ENCODE data around the gene SORL1-AS1.

The SORL1-AS1 gene

DNA sequence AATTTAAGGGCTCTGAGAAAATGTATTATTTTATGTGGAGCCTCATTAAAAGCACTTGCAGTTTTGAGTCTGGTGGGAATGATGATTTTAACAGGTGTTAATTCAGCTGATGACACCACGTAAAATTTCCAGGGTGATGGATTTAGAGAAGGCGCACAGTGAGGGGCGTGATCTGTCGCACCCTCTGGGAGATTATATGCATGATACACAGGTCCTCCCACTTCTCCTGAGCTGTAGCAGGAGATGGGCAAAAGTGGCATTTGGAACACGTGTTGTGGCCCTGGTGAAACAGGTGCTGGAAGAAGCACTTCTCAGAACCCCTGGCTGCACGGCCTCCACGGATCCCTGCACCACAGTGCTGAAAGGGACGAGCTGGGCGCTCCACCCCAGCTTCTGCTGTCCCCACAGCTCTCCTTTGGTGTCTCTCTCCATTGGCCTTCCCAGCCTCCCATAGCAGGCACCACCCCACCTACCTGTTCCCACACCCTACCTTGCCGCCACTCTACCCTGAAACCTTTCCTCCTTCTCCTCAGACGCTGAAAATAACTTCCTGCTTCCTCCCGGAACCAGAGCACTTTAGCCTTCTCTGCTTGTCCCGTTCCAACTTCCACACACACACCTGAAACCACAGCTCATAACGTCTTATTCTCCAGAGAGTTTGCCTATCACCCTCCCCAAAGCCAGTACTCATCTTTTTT lies 7.5 kb downstream of the SORL1-AS1 start:
- DNase-seq, result no peak
- H3K36me3 ChIP-seq, result no peaks in the 10 kb centered on the region
- no peak overlapping the region for H3K4me3 ChIP-seq
- H3K27me3 ChIP-seq, result no peaks in the 10 kb centered on the region
- no peaks in the 10 kb centered on the region for H3K9me3 ChIP-seq

DNA sequence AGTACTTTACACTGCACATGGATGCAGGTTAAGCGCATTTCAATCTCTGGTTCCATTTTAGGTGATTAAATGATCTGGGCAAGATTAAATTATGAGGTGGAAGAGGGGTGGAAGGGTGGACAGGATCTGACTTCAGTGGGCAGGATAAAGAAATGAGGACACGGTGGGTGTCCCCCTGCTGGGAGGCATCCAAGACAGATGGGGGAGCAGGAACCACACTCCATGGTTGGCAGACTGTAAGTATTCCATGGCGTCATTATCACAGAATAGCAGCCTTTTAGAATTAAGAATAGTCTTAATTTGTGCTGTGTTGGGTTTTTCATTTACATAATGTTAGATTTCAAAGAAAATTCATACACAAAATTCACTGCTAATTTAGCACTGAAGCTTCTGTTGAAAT lies 8.2 kb downstream of the SORL1-AS1 start:
- no peak overlapping the region for H3K4me3 ChIP-seq
- no peaks in the 10 kb centered on the region for H3K9me3 ChIP-seq

DNA sequence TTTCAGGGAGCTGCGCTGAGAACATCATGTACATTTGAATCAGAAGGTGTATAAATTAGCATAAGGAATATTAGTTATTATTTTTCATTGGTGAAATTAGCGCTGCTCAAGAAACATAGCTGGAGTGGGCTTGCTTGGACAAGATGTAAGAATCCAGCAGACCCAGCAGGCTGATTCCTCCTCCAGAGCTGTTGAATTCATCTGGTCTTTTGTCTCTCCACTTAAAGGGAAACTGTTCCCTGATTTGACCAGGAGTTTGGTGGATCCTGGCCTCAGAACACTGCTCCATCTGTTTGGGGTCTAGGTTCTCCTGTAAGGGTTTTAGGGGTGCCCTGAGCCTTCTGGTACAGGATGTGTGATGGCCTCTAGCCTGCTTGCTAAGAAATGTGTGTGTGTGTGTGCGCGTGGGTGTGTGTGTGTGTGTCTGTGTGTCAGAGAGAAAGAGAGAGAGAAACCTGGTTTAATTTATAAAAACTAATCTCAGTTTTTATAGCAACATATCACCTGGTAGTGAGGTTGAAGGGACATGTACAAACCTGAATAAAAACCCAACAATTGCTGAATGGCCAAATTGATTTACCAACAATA lies 9.0 kb downstream of the SORL1-AS1 start:
- no peaks in the 10 kb centered on the region for H3K36me3 ChIP-seq
- no peak for DNase-seq

More for the DNA sequence above, 8.2 kb downstream of the SORL1-AS1 start:
- Histone ChIP-seq H3K27me3 (no peaks in the 10 kb centered on the region), H3K36me3 (no peaks in the 10 kb centered on the region)
- DNase-seq, result no peak

DNA sequence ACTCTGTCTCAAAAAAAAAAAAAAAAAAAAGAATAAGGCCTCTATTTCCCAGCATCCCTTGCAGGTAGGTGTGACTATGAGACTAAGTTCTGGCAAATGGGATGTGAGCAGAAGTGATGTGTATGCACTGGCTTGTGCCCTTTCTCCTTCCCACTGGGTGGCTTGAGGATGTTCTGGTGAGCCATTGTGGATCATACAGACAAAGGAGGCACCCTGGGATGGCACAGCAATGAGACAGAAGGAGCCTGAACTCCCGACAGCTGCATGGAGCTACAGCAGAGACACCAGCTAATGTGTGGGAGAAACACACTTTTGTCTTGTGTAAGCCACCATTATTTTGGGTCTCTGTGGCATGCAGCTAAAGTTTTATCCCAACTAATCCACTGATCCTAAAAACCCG lies 11.2 kb downstream of the SORL1-AS1 start:
- no peak for DNase-seq
- Histone ChIP-seq H3K36me3 (no peaks in the 10 kb centered on the region), H3K9me3 (no peaks in the 10 kb centered on the region), H3K27me3 (no peaks in the 10 kb centered on the region), H3K4me3 (no peak overlapping the region)

More for the DNA sequence above, 9.0 kb downstream of the SORL1-AS1 start:
- no peaks in the 10 kb centered on the region for H3K9me3 ChIP-seq
- H3K27me3 ChIP-seq, result no peaks in the 10 kb centered on the region
- no peak overlapping the region for H3K4me3 ChIP-seq

DNA sequence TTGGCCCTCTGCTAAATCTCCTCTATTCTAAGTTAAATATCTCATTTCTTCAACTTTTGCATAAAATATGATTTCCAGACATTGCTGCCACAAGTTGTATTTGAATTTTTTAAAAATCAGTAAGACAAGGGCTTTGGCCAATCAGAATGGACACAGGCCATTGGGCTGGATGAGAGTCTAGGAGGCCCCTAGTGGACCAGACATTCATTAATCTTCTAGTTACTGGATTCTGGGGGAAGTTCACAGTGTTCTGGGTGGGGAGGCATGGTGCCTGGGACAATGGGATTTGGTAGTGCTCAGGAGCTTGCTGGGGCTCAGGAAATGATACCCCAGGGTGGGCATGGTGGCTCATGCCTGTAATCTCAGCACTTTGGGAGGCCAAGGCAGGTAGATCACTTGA lies 13.0 kb downstream of the SORL1-AS1 start:
- Histone ChIP-seq H3K27me3 (no peaks in the 10 kb centered on the region), H3K9me3 (no peaks in the 10 kb centered on the region), H3K4me3 (no peak overlapping the region), H3K36me3 (no peaks in the 10 kb centered on the region)
- no peak for DNase-seq

DNA sequence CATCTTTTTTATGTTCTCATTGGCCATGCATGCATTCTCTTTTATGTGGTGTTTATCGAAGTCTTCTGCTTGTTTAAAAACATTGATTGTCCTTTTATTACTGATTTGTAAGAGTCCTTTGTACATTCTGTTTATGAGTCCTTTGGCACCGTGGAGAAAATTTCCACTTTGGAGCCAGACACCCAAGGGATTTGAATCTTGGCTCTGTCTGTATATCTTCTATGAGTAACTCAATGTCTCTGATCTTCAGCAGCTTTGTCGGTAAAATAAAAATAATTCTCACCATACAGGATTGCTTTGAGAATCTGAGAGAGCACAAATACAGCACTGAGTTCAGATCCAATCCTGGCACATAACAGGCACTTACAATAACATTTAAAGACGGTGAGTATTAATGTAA lies 13.4 kb downstream of the SORL1-AS1 start:
- DNase-seq, result no peak
- no peaks in the 10 kb centered on the region for H3K27me3 ChIP-seq
- H3K4me3 ChIP-seq, result no peak overlapping the region
- H3K36me3 ChIP-seq, result no peaks in the 10 kb centered on the region
- H3K9me3 ChIP-seq, result no peaks in the 10 kb centered on the region

DNA sequence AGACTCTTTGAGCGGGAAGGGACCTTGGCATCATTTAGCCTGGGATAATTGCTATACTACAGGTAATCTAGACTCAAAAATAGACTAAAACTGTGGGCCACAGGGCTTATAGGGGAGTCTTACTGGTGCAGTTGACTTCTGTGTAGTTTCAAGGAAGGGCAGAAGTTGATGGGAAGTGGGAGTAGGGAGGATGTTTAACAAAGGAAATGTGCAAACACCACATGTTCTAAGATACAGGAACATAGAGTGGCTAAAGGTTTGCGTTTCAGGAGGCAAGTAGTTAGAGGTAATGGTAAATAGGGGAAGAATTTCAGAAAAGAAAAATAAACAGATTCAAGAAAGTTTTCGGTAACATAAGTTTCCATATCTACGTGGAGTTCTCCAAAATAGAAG lies 15.1 kb downstream of the SORL1-AS1 start:
- no peaks in the 10 kb centered on the region for H3K27me3 ChIP-seq

DNA sequence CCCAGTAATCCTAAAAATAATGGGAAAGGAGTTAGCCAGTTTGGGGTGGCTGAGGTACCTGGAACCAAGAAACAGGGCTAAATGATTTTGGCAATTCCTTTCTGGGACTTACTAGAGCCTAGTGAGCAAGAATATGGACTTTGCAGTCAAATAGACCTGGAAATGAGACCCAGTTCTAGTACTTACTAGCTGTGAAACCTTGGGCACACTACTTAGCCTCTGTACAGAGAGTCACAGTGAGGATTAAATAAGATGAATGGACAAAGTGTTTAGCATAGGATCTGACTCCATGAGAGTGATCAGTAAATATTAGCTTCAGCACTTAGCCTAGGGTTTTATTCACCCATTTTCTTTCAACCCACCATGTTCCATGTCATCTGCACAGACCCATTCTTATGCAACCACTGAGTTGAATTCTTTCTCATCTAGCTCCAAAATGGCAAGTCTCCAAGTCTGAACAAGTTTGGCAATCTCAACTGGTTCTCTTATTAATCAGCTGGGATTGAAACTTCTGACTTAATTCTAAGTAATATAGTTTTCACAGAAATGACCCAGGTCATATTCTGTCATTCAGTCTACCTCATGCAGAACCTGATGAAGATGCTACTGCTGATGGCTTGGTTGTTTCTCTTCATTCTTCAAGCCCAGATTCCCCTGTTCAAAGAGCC lies 15.6 kb downstream of the SORL1-AS1 start:
- Histone ChIP-seq H3K27me3 (no peaks in the 10 kb centered on the region), H3K9me3 (no peaks in the 10 kb centered on the region), H3K4me3 (no peak overlapping the region), H3K36me3 (no peaks in the 10 kb centered on the region)
- DNase-seq, result no peak

More for the DNA sequence above, 15.1 kb downstream of the SORL1-AS1 start:
- H3K36me3 ChIP-seq, result no peaks in the 10 kb centered on the region
- no peak for DNase-seq
- no peaks in the 10 kb centered on the region for H3K9me3 ChIP-seq
- H3K4me3 ChIP-seq, result no peak overlapping the region

DNA sequence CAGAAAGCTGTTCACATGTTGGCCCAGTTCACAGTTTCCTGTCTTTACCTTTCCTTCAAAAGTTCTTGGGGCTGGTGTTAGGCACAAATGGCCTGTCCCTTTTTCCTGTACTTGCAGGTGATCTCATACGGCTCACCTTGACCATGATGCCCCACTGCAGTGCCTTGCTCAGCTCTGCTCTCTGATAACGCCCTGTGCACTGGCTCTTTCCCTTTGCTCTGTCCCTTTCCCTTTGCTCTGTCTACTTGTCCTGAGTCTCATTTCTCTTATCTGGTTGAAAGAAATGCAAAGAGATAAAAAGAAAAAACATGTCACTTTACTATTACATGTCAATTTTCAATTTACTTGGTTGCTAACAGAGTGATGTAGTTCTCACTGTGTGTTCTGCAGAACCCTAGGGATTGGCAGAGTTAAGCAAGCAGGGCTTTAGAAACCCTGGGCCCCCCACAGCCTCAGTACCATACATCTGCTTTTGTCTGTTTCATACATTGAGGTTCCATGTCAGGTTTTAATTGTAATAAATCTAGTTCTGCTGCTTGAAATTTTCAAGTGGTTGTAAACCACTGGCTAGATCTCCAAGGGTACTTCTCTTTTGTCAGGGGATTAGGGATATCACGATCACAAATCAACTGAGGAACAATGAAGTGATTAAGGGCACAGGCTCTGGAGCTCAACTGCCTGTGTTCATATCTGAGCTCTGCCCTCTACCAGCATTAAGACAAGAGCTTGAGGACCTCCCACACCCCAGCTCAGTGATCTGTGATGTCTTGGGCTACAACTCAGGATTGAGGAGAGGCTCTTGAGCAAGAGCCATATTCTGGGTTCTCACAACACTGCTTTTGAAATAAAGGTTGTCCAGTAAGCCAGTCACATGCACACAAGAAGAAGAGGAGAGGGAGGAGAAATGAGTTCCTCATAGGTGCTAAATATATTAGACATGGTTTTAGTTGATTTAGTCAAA lies 16.9 kb downstream of the SORL1-AS1 start:
- DNase-seq, result no peak

DNA sequence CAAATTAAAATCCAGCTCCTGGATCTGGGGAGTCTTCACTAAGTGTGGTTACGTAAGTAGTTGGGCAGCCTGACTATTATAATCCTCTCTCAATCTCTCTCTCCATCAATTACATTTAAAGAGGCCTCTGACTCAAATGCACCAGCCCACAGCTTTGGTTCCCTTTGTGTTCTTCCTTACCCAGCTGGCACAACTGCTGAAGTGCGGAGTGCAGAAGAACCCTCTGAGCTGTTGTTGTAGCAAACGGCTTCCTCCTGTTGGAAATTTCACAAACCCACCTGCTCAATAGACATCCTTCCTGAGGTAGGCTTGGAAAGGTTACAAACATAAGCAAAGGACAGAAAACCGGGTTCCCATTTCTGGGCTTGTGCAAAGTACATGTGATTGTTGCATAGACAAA lies 17.6 kb downstream of the SORL1-AS1 start:
- H3K27me3 ChIP-seq, result no peaks in the 10 kb centered on the region
- DNase-seq, result no peak
- H3K9me3 ChIP-seq, result no peaks in the 10 kb centered on the region
- no peaks in the 10 kb centered on the region for H3K36me3 ChIP-seq
- no peak overlapping the region for H3K4me3 ChIP-seq

More for the DNA sequence above, 16.9 kb downstream of the SORL1-AS1 start:
- no peak overlapping the region for H3K4me3 ChIP-seq
- no peaks in the 10 kb centered on the region for H3K9me3 ChIP-seq
- no peaks in the 10 kb centered on the region for H3K36me3 ChIP-seq
- no peaks in the 10 kb centered on the region for H3K27me3 ChIP-seq

DNA sequence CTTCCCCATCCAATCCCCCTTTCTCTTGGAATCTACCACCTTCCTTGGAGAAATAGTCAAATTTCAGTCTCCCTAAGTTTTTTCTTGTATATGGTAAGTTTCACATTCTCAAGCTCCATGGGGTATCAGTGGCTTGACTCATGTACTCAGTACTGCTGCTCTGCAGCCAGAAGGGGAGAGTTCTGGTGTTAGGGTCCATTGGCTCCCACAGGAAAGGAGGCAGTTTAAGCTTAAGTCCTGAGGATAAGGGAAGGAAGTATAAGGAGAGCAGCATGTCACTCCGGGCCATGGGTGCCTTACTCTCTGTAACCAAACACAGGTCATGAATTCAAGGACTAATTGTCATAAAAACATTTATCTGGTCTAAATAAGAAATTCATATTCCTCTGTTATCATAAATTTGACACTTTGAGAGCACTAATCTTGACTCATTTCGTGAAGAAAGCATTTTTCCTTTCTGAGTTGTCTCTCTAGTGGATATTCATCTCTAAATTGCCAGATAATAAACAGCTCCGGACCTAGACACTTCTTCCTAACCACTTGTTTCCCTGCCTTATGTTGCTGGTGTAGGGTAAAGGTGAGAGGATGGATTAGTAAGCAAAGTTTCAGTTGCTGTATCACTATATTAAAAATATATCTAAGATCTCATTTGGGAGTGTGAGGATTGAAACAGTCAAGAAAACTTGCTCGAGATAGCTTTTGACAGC lies 20.8 kb downstream of the SORL1-AS1 start:
- no peaks in the 10 kb centered on the region for H3K36me3 ChIP-seq
- peaks cover 2% of the 10 kb centered on the region; the same call in 1 of the 2 replicates for H3K27me3 ChIP-seq
- no peak overlapping the region for H3K4me3 ChIP-seq
- no peaks in the 10 kb centered on the region for H3K9me3 ChIP-seq
- no peak for DNase-seq

DNA sequence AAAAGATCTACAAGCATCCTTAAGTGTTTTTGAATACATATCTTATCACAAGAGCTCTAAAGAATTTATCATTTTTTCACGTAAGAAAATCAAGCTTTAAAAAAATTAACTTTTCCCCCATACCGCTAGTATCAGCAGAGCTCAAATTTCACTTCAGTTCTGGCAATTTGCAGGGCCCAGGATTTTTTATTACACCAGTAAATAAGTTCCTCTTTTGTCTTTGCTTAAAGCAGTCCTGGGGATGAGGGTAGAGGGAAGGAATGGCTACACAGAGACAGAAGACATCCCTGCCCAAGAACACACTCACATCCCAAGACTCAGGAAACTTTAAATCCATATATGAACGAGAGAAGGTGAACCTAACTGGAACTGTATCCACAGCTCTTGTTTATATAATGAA lies 23.2 kb downstream of the SORL1-AS1 start:
- H3K9me3 ChIP-seq, result no peaks in the 10 kb centered on the region
- H3K36me3 ChIP-seq, result no peaks in the 10 kb centered on the region
- peaks cover 2% of the 10 kb centered on the region; the same call in 1 of the 2 replicates for H3K27me3 ChIP-seq
- no peak overlapping the region for H3K4me3 ChIP-seq
- DNase-seq, result no peak

DNA sequence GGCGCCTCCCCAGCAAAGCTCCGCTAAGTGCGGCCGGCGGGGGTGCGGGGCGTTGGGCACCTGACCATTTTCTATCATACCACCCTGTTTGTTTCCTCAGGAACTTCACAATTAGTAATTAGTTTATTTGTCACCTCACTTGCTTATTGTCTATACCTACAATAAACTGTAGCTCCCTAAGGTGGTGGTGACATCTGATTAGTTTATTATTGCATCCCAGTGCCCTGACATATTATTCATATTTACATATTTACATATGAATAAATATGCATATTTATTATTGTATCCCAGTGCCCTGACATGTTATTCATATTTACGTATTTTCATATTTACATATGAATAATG lies 25.4 kb downstream of the SORL1-AS1 start:
- no peaks in the 10 kb centered on the region for H3K36me3 ChIP-seq
- DNase-seq, result no peak
- no peak overlapping the region for H3K4me3 ChIP-seq
- no peaks in the 10 kb centered on the region for H3K9me3 ChIP-seq
- peaks cover 2% of the 10 kb centered on the region; the same call in 1 of the 2 replicates for H3K27me3 ChIP-seq

DNA sequence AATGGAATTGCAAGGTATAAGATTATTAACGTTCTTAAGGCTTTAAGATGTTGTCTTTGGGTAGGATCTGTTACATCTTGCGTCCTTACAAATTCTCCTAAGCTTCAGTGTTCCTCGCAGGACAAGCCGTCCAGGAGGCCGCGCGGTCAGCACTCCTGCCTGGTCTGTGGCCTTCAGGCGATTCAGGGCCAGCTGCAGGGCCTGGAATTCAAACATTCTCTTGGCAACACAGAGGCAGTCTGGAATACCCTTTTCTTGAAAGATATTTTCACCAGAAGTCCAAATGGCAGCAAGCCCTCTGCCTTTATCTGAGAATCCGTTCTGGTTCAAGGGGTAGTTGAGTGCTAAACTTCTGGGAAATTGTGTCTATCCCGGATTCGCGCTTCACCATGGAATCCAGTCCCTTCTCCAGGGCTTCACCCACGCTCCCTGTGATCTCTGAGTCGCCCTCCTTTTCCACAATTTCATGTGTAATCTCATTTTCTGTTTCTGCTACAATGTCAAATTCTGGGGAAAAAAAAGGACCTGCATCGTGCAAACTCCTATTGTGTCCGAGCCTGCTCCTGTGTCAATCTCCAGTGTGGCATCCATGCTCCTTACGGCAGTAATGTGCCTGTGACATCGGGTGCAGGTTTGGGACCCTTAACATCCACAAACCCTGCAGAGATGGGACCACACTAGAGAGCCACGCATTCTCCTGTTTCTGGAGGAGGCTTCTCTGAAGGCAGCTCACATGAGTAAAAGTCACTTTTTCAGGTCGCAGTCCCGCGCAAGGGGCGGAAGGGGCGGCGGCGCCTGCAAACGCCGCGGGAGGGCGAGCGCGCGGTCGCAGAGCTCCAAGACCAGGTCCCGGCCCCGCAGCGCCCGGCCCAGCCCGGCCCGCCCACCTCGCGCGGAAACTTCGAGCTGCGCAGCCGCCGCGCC lies 26.0 kb downstream of the SORL1-AS1 start:
- DNase-seq, result peak; percentile 24
- Histone ChIP-seq H3K27me3 (peaks cover 2% of the 10 kb centered on the region; the same call in 1 of the 2 replicates), H3K4me3 (no peak overlapping the region), H3K36me3 (no peaks in the 10 kb centered on the region), H3K9me3 (no peaks in the 10 kb centered on the region)

DNA sequence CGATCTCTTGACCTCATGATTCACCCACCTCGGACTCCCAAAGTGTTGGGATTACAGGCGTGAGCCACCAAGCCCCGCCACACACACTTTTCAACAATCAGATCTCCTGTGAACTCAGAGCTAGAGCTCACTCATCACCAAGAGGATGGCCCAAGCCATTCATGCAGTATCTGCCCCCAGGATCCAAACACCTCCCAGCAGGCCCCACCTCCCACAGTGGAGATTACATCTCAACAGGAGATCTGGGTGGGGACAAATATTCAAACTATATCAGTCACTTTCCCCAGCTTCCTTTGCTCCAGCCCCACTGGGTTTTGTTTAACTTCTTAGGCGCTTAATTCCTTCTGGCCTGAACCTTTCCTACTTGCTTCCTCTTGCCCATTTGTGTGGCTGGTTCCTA lies 26.9 kb downstream of the SORL1-AS1 start:
- Histone ChIP-seq H3K9me3 (no peaks in the 10 kb centered on the region), H3K36me3 (no peaks in the 10 kb centered on the region), H3K4me3 (no peak overlapping the region), H3K27me3 (peaks cover 2% of the 10 kb centered on the region; the same call in 1 of the 2 replicates)
- DNase-seq, result no peak
